HCT116 (cell line): ENCODE data around the gene TCF12. TPM values are rescaled to one million over a fixed set of nuclear protein-coding genes. Genes with fewer than 3 reads are reported as not detected.

ENCODE experiments used
- ATAC-seq: fragments of 200-7000 bp; cut with Tn5 transposase; 2 replicates; pipeline ENCODE4 v1.9.1; 2020; ENCODE audit warnings: mild to moderate bottlenecking, moderate library complexity
- BruUV-seq: library from RNA; stranded (reverse); fragments of 400-500 nt; replicated peaks from 2 replicates; lab custom pipeline; 2021; lab: Mats Ljungman, UMichigan
- CTCF ChIA-PET: fragments of 300-600 bp; sonication (Branson Sonifier 250); formaldehyde crosslinking; loops from one replicate; lab custom pipeline; 2021; ENCODE audit warnings: antibody characterized with exemption; lab: Charles Lee
- POLR2A ChIA-PET: fragments of 300-600, 350-600 bp; sonication (Branson Sonifier 250); formaldehyde crosslinking; loops from one replicate; lab custom pipeline; 2021; ENCODE audit warnings: antibody characterized with exemption; lab: Charles Lee
- RAD21 ChIA-PET, 2 experiments: fragments of 300-600 bp; sonication (Branson Sonifier 250); formaldehyde crosslinking; loops; one replicate each; lab custom pipeline; 2023; ENCODE audit warnings: low total read pairs in 2 of 2; ENCODE audit not compliant: uncharacterized antibody in 2 of 2, unreplicated experiment in 2 of 2, low non-redundant PET in 1 of 2; lab: Charles Lee
- DNase-seq: peaks from one replicate; pipeline ENCODE4 v3.0.0-alpha.2; 2010; ENCODE audit warnings: low read depth, low spot score
- H2AFZ ChIP-seq: fragments of 200-600 bp; shearing (Covaris generic), sonication (generic); 2 replicates; pipeline ENCODE4 v1.6.1; 2017; ENCODE audit warnings: low read depth, mixed run types, mixed read lengths, antibody characterized with exemption, low read length; ENCODE audit not compliant: poor library complexity, severe bottlenecking
- H3K27ac ChIP-seq: 2 replicates; pipeline ENCODE4 v1.5.1; 2012; ENCODE audit warnings: low read depth, low read length
- H3K27me3 ChIP-seq: fragments of 200-600 bp; sonication (generic); 2 replicates; pipeline ENCODE4 v1.6.1; 2016; ENCODE audit warnings: mixed run types, low read length, mixed read lengths; ENCODE audit not compliant: insufficient read depth
- H3K36me3 ChIP-seq, 2 experiments: fragments of 200-500 bp in 1 of 2; fragments of 200-600 bp in 1 of 2; sonication (Bioruptor generic) in 1 of 2; sonication (generic) in 1 of 2; 2 replicates each; pipeline versions ENCODE4 v1.5.1 to v1.6.1; 2014 to 2016; ENCODE audit warnings: low read length in 2 of 2, inconsistent platforms in 1 of 2, mixed read lengths in 1 of 2, mixed run types in 1 of 2; ENCODE audit not compliant: insufficient read depth in 2 of 2, control insufficient read depth in 1 of 2
- H3K4me1 ChIP-seq, 2 experiments: fragments of 200-600 bp in 1 of 2; sonication (generic) in 1 of 2; 2 replicates each; pipeline versions ENCODE4 v1.5.1 to v1.6.1; 2012 to 2017; ENCODE audit warnings: low read length in 2 of 2, inconsistent platforms in 1 of 2, mild to moderate bottlenecking in 1 of 2, mixed read lengths in 1 of 2, mixed run types in 1 of 2, moderate library complexity in 1 of 2; ENCODE audit not compliant: insufficient read depth in 2 of 2, control insufficient read depth in 1 of 2
- H3K4me2 ChIP-seq: fragments of 200-600 bp; sonication (generic); 2 replicates; pipeline ENCODE4 v1.6.1; 2017; ENCODE audit warnings: mixed run types, low read length, mixed read lengths
- H3K4me3 ChIP-seq, 2 experiments: fragments of 200-600 bp in 1 of 2; sonication (generic) in 1 of 2; replicated peaks in 1 of 2; 2 replicates each; pipeline ENCODE4 v1.5.1; 2011 to 2016; ENCODE audit warnings: low read length in 2 of 2, control low read depth in 1 of 2, low read depth in 1 of 2, mild to moderate bottlenecking in 1 of 2, mixed read lengths in 1 of 2, mixed run types in 1 of 2
- H3K79me2 ChIP-seq: fragments of 200-600 bp; sonication (generic); 2 replicates; pipeline ENCODE4 v1.6.1; 2017; ENCODE audit warnings: mild to moderate bottlenecking, mixed run types, low read length, moderate library complexity, mixed read lengths; ENCODE audit not compliant: insufficient read depth
- H3K9ac ChIP-seq: fragments of 200-600 bp; sonication (generic); 2 replicates; pipeline ENCODE4 v1.6.1; 2016; ENCODE audit warnings: low read length, mixed read lengths
- H3K9me2 ChIP-seq: fragments of 200-600 bp; sonication (generic), shearing (Covaris generic); 2 replicates; pipeline ENCODE4 v1.6.1; 2017; ENCODE audit warnings: mixed run types, mild to moderate bottlenecking, moderate library complexity; ENCODE audit not compliant: insufficient read depth
- H3K9me3 ChIP-seq, 2 experiments: fragments of 200-500 bp in 1 of 2; fragments of 200-600 bp in 1 of 2; sonication (Bioruptor generic) in 1 of 2; sonication (generic) in 1 of 2; 2 replicates each; pipeline ENCODE4 v1.6.1; 2014 to 2017; ENCODE audit warnings: low read length in 2 of 2, mixed read lengths in 2 of 2, inconsistent platforms in 1 of 2, low read depth in 1 of 2, mild to moderate bottlenecking in 1 of 2, mixed run types in 1 of 2, moderate library complexity in 1 of 2; ENCODE audit not compliant: control insufficient read depth in 1 of 2, insufficient read depth in 1 of 2
- H4K20me1 ChIP-seq: fragments of 200-600 bp; sonication (generic), shearing (Covaris generic); 2 replicates; pipeline ENCODE4 v1.6.1; 2017; ENCODE audit warnings: mixed run types, mild to moderate bottlenecking, moderate library complexity; ENCODE audit not compliant: insufficient read depth
- CBX3 ChIP-seq: IDR thresholded peaks from 2 replicates; pipeline ENCODE4 v1.6.1; 2012; ENCODE audit warnings: low read depth
- CEBPB ChIP-seq: IDR thresholded peaks from 2 replicates; pipeline ENCODE4 v1.6.1; 2012; ENCODE audit warnings: low read depth
- CTCF ChIP-seq, 3 experiments: fragments of 200-600 bp in 1 of 3; sonication (generic) in 1 of 3; IDR thresholded peaks in 2 of 3; conservative IDR thresholded peaks in 1 of 3; 2 replicates each; pipeline ENCODE4 v1.5.1; 2012 to 2017; ENCODE audit warnings: low read depth in 2 of 3, low read length in 2 of 3, antibody characterized with exemption in 1 of 3, borderline replicate concordance in 1 of 3, control low read depth in 1 of 3, mild to moderate bottlenecking in 1 of 3, mixed read lengths in 1 of 3, mixed run types in 1 of 3, moderate library complexity in 1 of 3; ENCODE audit not compliant: insufficient read depth in 1 of 3
- EGR1 ChIP-seq: IDR thresholded peaks from 2 replicates; pipeline ENCODE4 v1.6.1; 2012; ENCODE audit warnings: low read depth
- ELF1 ChIP-seq: IDR thresholded peaks from 2 replicates; pipeline ENCODE4 v1.6.1; 2012; ENCODE audit warnings: low read depth, borderline replicate concordance
- EZH2phosphoT487 ChIP-seq: fragments of 200-600 bp; IDR thresholded peaks from 2 replicates; pipeline ENCODE4 v1.6.1; 2018; ENCODE audit warnings: antibody characterized with exemption, borderline replicate concordance
- JUND ChIP-seq: IDR thresholded peaks from 2 replicates; pipeline ENCODE4 v1.6.1; 2012
- MAX ChIP-seq: IDR thresholded peaks from 2 replicates; pipeline ENCODE4 v1.6.1; 2012
- RAD21 ChIP-seq: IDR thresholded peaks from 2 replicates; pipeline ENCODE4 v1.6.1; 2012; ENCODE audit warnings: low read depth, mild to moderate bottlenecking
- REST ChIP-seq: IDR thresholded peaks from 2 replicates; pipeline ENCODE4 v1.6.1; 2012; ENCODE audit warnings: low read depth
- SIN3A ChIP-seq: IDR thresholded peaks from 2 replicates; pipeline ENCODE4 v1.6.1; 2012; ENCODE audit warnings: low read depth
- SP1 ChIP-seq: IDR thresholded peaks from 2 replicates; pipeline ENCODE4 v1.6.1; 2012; ENCODE audit warnings: low read depth
- YY1 ChIP-seq: IDR thresholded peaks from 2 replicates; pipeline ENCODE4 v1.6.1; 2011; ENCODE audit warnings: low read length, low read depth, moderate library complexity, mild to moderate bottlenecking; ENCODE audit not compliant: insufficient replicate concordance; ENCODE audit errors: extremely low read depth
- ZNF274 ChIP-seq: fragments of 200-500 bp; sonication (Bioruptor generic); IDR thresholded peaks from 2 replicates; pipeline ENCODE4 v1.6.1; 2014; ENCODE audit warnings: mild to moderate bottlenecking, low read depth, low read length, inconsistent platforms
- intact Hi-C: fragments of 100-400 bp; cut with micrococcal nuclease; formaldehyde crosslinking; loops from 2 replicates; pipeline ENCODE4 v1.10.0; 2022
- total RNA-seq: library from RNA; stranded (reverse); gene quantifications from one replicate; pipeline ENCODE4 v1.2.1, GENCODE V29; 2021; ENCODE audit not compliant: unreplicated experiment

The TCF12 gene
- total RNA-seq, 1 experiment from 2014 or later, result 71.6 TPM

GRCh38 chr15:57314221-57314620 lies 395.8 kb downstream of the TCF12 start:
- no peak for ATAC-seq
- BruUV-seq, result no TSS peak
- POLR2A ChIA-PET, result no interaction called here

GRCh38 chr15:57316451-57316850 lies 398.0 kb downstream of the TCF12 start:
- Histone ChIP-seq H3K79me2 (no peaks in the 10 kb centered on the region), H4K20me1 (no peaks in the 10 kb centered on the region), H3K36me3 (no peaks in the 10 kb centered on the region), H3K9me3 (no peaks in the 10 kb centered on the region), H3K27me3 (no peaks in the 10 kb centered on the region), H2AFZ (no peak overlapping the region), H3K4me2 (no peak overlapping the region), H3K9ac (no peak overlapping the region), H3K27ac (no peak overlapping the region), H3K9me2 (no peaks in the 10 kb centered on the region), H3K4me3 (no peak overlapping the region), H3K4me1 (no peaks in the 10 kb centered on the region)
- DNase-seq, result no peak
- no TSS peak for BruUV-seq
- intact Hi-C loops, result no loop called here
- POLR2A ChIA-PET, result no interaction called here
- CTCF ChIA-PET, result no interaction called here
- no peak for ATAC-seq
- TF ChIP-seq MAX (no peak), JUND (no peak), RAD21 (no peak), CEBPB (no peak), EZH2phosphoT487 (no peak), REST (no peak), YY1 (no peak), EGR1 (no peak), ZNF274 (no peak), ELF1 (no peak), SIN3A (no peak), SP1 (no peak), CTCF (IDR thresholded peaks at IDR 0.05 in 2 of 3, conservative IDR thresholded peaks at IDR 0.05 in 1 of 3; ENCODE audit: borderline replicate concordance in 1 of 3, insufficient read depth in 1 of 3, low read depth in 2 of 3, low read length in 2 of 3) (no peak)
- RAD21 ChIA-PET, result no interaction called here

More at GRCh38 chr15:57314221-57314620, 395.8 kb downstream of the TCF12 start:
- no peak overlapping the region for H3K9ac ChIP-seq
- ChIA-PET CTCF (no interaction called here), RAD21 (no interaction called here)
- no peak overlapping the region for H3K4me2 ChIP-seq
- no peak for DNase-seq
- no peaks in the 10 kb centered on the region for H3K36me3 ChIP-seq
- no peaks in the 10 kb centered on the region for H3K4me1 ChIP-seq
- no peaks in the 10 kb centered on the region for H3K27me3 ChIP-seq
- no peak overlapping the region for H3K27ac ChIP-seq
- TF ChIP-seq CBX3 (no peak), EGR1 (no peak), SIN3A (no peak)
- no peaks in the 10 kb centered on the region for H4K20me1 ChIP-seq
- H3K9me2 ChIP-seq, result no peaks in the 10 kb centered on the region
- no peaks in the 10 kb centered on the region for H3K79me2 ChIP-seq
- no peak overlapping the region for H2AFZ ChIP-seq
- H3K4me3 ChIP-seq, result no peak overlapping the region
- intact Hi-C loops, result no loop called here
- no peaks in the 10 kb centered on the region for H3K9me3 ChIP-seq
